ENCODE results near the gene GEMIN2.

DNA sequence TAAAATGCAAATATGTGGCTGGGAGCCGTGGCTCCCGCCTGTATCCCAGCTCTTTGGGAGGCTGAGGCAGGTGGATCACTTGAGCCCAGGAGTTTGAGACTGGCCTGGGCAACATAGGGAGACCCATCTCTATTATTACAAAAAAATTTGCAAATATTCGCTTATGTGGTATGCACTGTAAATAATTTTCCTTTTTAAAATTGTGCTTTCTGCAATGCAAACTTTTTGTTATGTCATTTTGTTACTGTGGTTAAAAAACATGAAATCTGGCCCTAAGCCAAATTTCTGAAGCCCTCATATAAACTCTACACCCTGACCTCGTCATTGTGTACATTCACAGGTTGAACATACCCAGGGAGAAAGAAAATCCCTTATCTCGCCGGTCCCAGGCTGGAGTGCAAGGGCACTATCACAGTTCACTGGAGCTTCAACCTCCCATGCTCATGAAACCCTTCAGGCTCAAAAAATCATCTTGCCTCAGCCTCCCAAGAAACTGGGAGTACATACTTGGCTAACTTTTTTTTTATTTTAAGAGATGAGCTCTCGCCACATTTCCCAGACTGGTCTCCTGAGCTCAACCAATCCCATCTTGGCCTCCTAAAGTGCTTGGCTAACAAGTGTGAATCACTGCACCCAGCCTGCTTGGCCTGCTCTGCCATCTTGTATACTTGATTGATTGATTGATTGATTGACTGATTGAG, 31.3 kb downstream of the GEMIN2 start:
- TF ChIP-seq, protein P1, sequence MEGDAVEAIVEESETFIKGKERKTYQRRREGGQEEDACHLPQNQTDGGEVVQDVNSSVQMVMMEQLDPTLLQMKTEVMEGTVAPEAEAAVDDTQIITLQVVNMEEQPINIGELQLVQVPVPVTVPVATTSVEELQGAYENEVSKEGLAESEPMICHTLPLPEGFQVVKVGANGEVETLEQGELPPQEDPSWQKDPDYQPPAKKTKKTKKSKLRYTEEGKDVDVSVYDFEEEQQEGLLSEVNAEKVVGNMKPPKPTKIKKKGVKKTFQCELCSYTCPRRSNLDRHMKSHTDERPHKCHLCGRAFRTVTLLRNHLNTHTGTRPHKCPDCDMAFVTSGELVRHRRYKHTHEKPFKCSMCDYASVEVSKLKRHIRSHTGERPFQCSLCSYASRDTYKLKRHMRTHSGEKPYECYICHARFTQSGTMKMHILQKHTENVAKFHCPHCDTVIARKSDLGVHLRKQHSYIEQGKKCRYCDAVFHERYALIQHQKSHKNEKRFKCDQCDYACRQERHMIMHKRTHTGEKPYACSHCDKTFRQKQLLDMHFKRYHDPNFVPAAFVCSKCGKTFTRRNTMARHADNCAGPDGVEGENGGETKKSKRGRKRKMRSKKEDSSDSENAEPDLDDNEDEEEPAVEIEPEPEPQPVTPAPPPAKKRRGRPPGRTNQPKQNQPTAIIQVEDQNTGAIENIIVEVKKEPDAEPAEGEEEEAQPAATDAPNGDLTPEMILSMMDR (IDR thresholded peaks at IDR 0.05), result no peak
- TF ChIP-seq POLR2A (IDR thresholded peaks at IDR 0.05), result no peak

Measured in lower leg skin (tissue), 3 donors.